ENCODE results near the gene CDADC1. TPM values are rescaled to one million over a fixed set of nuclear protein-coding genes. Genes with fewer than 3 reads are reported as not detected.
"Not testable (repeated sequence)": the region's sequence is repeated elsewhere in the genome, so short reads cannot be mapped to it uniquely, and the experiment has no call there.

The CDADC1 gene
- total and polyA plus RNA-seq, 2 experiments from 2014 or later = 1.8 to 13.7 TPM

GRCh38 chr13:49287995-49288394 is 40.3 kb downstream of the CDADC1 start:
- DNase-seq = no peak
- no peaks in the 10 kb centered on the region for H3K36me3 ChIP-seq (ENCODE audit: low read depth)
- H3K4me2 ChIP-seq (ENCODE audit: unreplicated experiment) = no peak overlapping the region
- no peaks in the 10 kb centered on the region for H4K20me1 ChIP-seq (ENCODE audit: insufficient read depth)
- no peak overlapping the region for H3K4me3 ChIP-seq
- no peaks in the 10 kb centered on the region for H3K9me2 ChIP-seq (ENCODE audit: insufficient read depth)
- no peaks in the 10 kb centered on the region for H3K4me1 ChIP-seq (ENCODE audit: insufficient read depth)
- H3F3A ChIP-seq (ENCODE audit: insufficient read depth) = no peaks in the 10 kb centered on the region
- WGBS, 2 experiments (ENCODE audit: low coverage in 1 of 2, low lambda C conversion rate in 2 of 2, missing lambda C conversion rate in 2 of 2) = 93 to 94% methylated on average over 1 of the region's 1 CpG
- H3K9me3 ChIP-seq (ENCODE audit: low read depth) = no peaks in the 10 kb centered on the region
- H3K27me3 ChIP-seq (replicated peaks; ENCODE audit: insufficient read depth) = no peaks in the 10 kb centered on the region
- in situ Hi-C loops (cut with MboI) = no loop called here
- no peak overlapping the region for H3K27ac ChIP-seq
- no peak overlapping the region for H3K9ac ChIP-seq
- no peak overlapping the region for H2AFZ ChIP-seq
- TF ChIP-seq EZH2 (IDR thresholded peaks at IDR 0.05; ENCODE audit: insufficient read depth, poor library complexity, severe bottlenecking) (no peak), EZH2phosphoT487 (IDR thresholded peaks at IDR 0.05; ENCODE audit: insufficient read depth, low read depth) (no peak)
- H3K79me2 ChIP-seq (ENCODE audit: insufficient read depth) = no peaks in the 10 kb centered on the region

GRCh38 chr13:49288458-49288857 is 40.7 kb downstream of the CDADC1 start:
- Histone ChIP-seq H3K4me2 (ENCODE audit: unreplicated experiment) (no peak overlapping the region), H3K36me3 (ENCODE audit: low read depth) (no peaks in the 10 kb centered on the region), H3K9me2 (ENCODE audit: insufficient read depth) (no peaks in the 10 kb centered on the region), H2AFZ (no peak overlapping the region), H3K4me3 (no peak overlapping the region), H3K27ac (no peak overlapping the region), H3K27me3 (replicated peaks; ENCODE audit: insufficient read depth) (no peaks in the 10 kb centered on the region), H3F3A (ENCODE audit: insufficient read depth) (no peaks in the 10 kb centered on the region), H4K20me1 (ENCODE audit: insufficient read depth) (no peaks in the 10 kb centered on the region), H3K79me2 (ENCODE audit: insufficient read depth) (no peaks in the 10 kb centered on the region), H3K9me3 (ENCODE audit: low read depth) (no peaks in the 10 kb centered on the region), H3K4me1 (ENCODE audit: insufficient read depth) (no peaks in the 10 kb centered on the region), H3K9ac (no peak overlapping the region)
- DNase-seq = no peak
- no peak for TF ChIP-seq EZH2 (IDR thresholded peaks at IDR 0.05; ENCODE audit: insufficient read depth, poor library complexity, severe bottlenecking)
- in situ Hi-C loops (cut with MboI) = no loop called here

GRCh38 chr13:49292742-49293486 is 45.2 kb downstream of the CDADC1 start:
- no peaks in the 10 kb centered on the region for H3K79me2 ChIP-seq (ENCODE audit: insufficient read depth)
- 75% methylated on average over 6 of the region's 6 CpGs for WGBS, 2 experiments (ENCODE audit: low coverage in 1 of 2, low lambda C conversion rate in 2 of 2, missing lambda C conversion rate in 2 of 2)
- H3K27ac ChIP-seq = no peak overlapping the region
- no peak overlapping the region for H3K4me3 ChIP-seq
- no peak overlapping the region for H2AFZ ChIP-seq
- no peaks in the 10 kb centered on the region for H3K9me2 ChIP-seq (ENCODE audit: insufficient read depth)
- no peaks in the 10 kb centered on the region for H3F3A ChIP-seq (ENCODE audit: insufficient read depth)
- DNase-seq = peak; percentile 7
- H3K9me3 ChIP-seq (ENCODE audit: low read depth) = no peaks in the 10 kb centered on the region
- H3K9ac ChIP-seq = no peak overlapping the region
- in situ Hi-C loops (cut with MboI) = loop anchor here (10.0 kb wide), 1 partner anchor 312 kb away; no protein-coding TSS in a partner anchor
- H3K36me3 ChIP-seq (ENCODE audit: low read depth) = no peaks in the 10 kb centered on the region
- TF ChIP-seq EZH2 (IDR thresholded peaks at IDR 0.05; ENCODE audit: insufficient read depth, poor library complexity, severe bottlenecking) (no peak), EZH2phosphoT487 (IDR thresholded peaks at IDR 0.05; ENCODE audit: insufficient read depth, low read depth) (no peak)
- no peaks in the 10 kb centered on the region for H3K4me1 ChIP-seq (ENCODE audit: insufficient read depth)
- H4K20me1 ChIP-seq (ENCODE audit: insufficient read depth) = no peaks in the 10 kb centered on the region
- no peak overlapping the region for H3K4me2 ChIP-seq (ENCODE audit: unreplicated experiment)
- no peaks in the 10 kb centered on the region for H3K27me3 ChIP-seq (replicated peaks; ENCODE audit: insufficient read depth)

GRCh38 chr13:49294723-49295122 is 47.0 kb downstream of the CDADC1 start:
- not testable (repeated sequence) for H3K4me1 ChIP-seq (ENCODE audit: insufficient read depth); H3K4me2 ChIP-seq (ENCODE audit: unreplicated experiment)
- in situ Hi-C loops (cut with MboI) = loop anchor here (10.0 kb wide), 1 partner anchor 310 kb away; no protein-coding TSS in a partner anchor

GRCh38 chr13:49295244-49295643 is 47.5 kb downstream of the CDADC1 start:
- H3K9me2 ChIP-seq (ENCODE audit: insufficient read depth) = no peaks in the 10 kb centered on the region
- H3K27ac ChIP-seq = no peak overlapping the region
- no peaks in the 10 kb centered on the region for H3K27me3 ChIP-seq (replicated peaks; ENCODE audit: insufficient read depth)
- no peak overlapping the region for H3K4me2 ChIP-seq (ENCODE audit: unreplicated experiment)
- no peaks in the 10 kb centered on the region for H3K9me3 ChIP-seq (ENCODE audit: low read depth)
- TF ChIP-seq EZH2 (IDR thresholded peaks at IDR 0.05; ENCODE audit: insufficient read depth, poor library complexity, severe bottlenecking) (no peak), EZH2phosphoT487 (IDR thresholded peaks at IDR 0.05; ENCODE audit: insufficient read depth, low read depth) (no peak)
- WGBS, 2 experiments (ENCODE audit: low coverage in 1 of 2, low lambda C conversion rate in 2 of 2, missing lambda C conversion rate in 2 of 2) = 46 to 48% methylated on average over 6 of the region's 6 CpGs
- H3K79me2 ChIP-seq (ENCODE audit: insufficient read depth) = no peaks in the 10 kb centered on the region
- H3K4me1 ChIP-seq (ENCODE audit: insufficient read depth) = no peaks in the 10 kb centered on the region
- H2AFZ ChIP-seq = no peak overlapping the region
- no peaks in the 10 kb centered on the region for H3K36me3 ChIP-seq (ENCODE audit: low read depth)
- no peak for DNase-seq
- H3F3A ChIP-seq (ENCODE audit: insufficient read depth) = no peaks in the 10 kb centered on the region
- in situ Hi-C loops (cut with MboI) = loop anchor here (10.0 kb wide), 1 partner anchor 310 kb away; no protein-coding TSS in a partner anchor
- no peaks in the 10 kb centered on the region for H4K20me1 ChIP-seq (ENCODE audit: insufficient read depth)
- H3K4me3 ChIP-seq = no peak overlapping the region
- no peak overlapping the region for H3K9ac ChIP-seq

More at GRCh38 chr13:49294723-49295122, 47.0 kb downstream of the CDADC1 start:
- H4K20me1 ChIP-seq (ENCODE audit: insufficient read depth); H3K27me3 ChIP-seq (replicated peaks; ENCODE audit: insufficient read depth); H3K27ac ChIP-seq; H2AFZ ChIP-seq; DNase-seq; H3K79me2 ChIP-seq (ENCODE audit: insufficient read depth); H3K36me3 ChIP-seq (ENCODE audit: low read depth); H3K9me3 ChIP-seq (ENCODE audit: low read depth); H3K9ac ChIP-seq; H3K4me3 ChIP-seq; H3F3A ChIP-seq (ENCODE audit: insufficient read depth); H3K9me2 ChIP-seq (ENCODE audit: insufficient read depth): not testable (repeated sequence)
- WGBS, 2 experiments (ENCODE audit: low coverage in 1 of 2, low lambda C conversion rate in 2 of 2, missing lambda C conversion rate in 2 of 2) = 97 to 98% methylated on average over 6 of the region's 6 CpGs

Measured in GM23248 (cell line).